COLO668 (cell line): ENCODE results near the gene PRR13.

Source experiments
- DNase-seq: peaks from one replicate; lab custom pipeline; 2025; ENCODE audit not compliant: unreplicated experiment; lab: John Stamatoyannopoulos, UW

Gene PRR13

DNA sequence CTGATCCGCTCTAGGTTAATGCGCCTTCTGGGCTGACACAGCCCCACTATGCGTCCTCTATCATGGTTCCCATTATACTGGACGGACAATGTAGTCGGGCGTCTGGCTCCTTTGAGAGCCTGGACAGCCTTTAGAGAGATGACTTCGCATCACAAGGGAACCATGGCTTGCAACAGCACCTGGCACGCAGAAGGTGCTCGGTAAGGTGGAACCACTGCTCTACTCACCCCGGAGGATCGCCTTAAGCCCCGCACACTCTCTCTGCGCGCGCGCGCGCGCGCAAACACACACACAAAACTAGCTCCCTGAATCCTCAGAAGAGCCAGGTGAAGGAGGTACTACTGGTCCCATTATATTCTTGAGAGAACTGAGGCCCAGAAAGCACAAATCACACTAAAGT is 50.7 kb downstream of the PRR13 start:
- DNase-seq: no peak

DNA sequence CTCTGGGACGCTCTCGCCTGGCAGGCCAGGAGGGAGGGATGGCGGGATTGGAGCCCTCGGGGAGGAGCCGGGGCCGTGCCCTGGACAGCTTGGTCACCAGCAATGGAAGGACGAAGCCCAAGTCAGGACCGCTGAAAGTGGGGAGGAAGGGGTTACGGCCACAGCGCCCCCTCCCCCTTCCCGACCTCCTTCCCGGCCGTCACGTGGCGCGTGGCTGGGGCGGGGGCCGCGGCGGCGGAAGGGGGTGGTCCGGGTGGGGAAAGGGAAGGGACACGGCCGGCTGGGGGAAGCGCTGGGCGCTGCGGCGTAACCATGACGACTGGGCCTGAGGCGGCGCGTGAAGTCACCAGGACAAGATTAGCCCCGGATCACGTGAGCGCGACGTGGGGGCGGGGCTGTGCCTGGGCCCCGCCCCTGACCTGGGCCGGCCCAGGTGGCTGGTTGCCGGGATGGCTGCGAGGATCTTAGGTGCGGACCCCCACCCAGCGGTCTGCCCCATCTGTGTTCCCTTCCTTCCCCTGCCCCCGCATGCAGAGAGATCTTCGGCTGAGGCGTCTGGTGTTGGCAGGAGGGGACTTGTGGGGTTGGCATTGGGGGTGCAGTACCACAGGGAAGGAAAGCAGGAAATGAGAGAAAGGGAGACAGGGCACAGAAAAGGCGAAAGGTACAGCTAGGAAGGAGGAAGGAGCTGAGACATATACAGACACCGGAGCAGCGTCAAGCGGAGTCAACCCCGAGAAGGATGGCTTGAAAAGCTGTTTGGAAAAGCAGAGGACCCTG is 51.5 kb downstream of the PRR13 start:
- peak; percentile 86 for DNase-seq

DNA sequence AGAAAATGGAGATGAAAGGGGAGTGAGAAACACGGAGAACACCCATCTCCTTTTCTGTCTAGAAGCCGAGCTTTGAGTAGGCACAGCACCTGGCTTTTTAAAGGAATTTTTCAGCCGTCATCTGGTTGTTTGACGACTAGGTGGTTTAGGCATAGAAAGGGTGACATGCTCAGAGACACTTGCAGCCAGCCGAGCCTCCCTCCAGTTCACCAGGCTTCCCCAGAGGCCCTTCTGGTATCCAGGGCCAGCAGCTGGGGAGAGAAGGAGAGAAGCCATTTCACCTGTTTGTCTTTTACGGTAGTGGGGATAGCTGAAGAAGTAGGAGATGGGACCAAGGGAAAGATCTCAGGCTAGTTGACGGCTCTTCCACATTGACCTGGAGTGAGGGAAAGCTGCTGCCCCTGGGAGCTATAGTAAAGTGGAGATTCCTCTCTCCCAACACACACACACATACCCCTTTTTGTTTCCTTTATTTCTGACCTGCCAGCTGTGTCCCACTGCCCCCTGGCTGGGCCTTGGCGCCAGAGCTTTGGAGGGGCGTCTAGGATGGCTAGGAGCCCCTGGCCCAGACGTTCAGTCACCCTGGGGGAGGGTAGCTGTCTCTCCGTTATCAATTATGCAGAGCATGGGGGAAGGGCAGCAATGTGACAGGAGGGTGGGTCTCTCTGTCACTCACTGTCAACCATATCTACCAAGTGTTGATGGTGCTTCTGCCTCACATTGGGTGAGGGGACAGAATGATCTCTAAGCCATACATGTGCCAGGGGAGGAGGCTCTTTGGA is 52.3 kb downstream of the PRR13 start:
- no peak for DNase-seq
